HG03439 (cell line): ENCODE measurements around the gene TAC3.
"Not testable (repeated sequence)": the region's sequence is repeated elsewhere in the genome, so short reads cannot be mapped to it uniquely, and the experiment has no call there.

Experiments
- ATAC-seq: cut with Tn5 transposase; IDR thresholded peaks from one replicate; pipeline ENCODE4 v1.9.1; 2021; ENCODE audit warnings: mild to moderate bottlenecking, moderate library complexity; ENCODE audit not compliant: unreplicated experiment

Gene TAC3

GRCh38 chr12:57016348-57016747, at the start of gene TAC3:
Gene TAC3 (minus strand): TSS chr12:57016529. CDS start chr12:57015797, 732 bp downstream.
- no peak for ATAC-seq

- ATAC-seq: peak; percentile 77
These were observed 47.8 kb upstream of the TAC3 start for GRCh38 chr12:57063991-57064685.

DNA sequence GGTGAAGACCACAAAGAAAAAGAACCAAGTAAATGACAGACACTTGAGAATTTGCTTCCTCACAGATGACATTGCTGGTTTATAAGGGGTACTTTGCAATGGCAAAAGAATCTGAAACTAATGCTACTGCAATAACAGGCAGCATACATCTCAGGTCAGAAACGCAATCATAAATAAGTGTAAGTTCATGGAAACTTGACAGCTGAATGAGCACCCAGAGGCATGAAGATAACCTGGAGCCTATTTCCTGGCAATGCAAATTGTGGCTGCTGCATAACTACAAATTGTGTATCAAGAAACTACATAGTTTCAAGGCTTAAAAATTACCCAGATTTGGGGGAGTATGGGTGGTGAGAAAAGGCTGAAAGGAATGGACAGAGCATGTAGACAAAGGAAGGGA, 42.1 kb upstream of the TAC3 start:
- no peak for ATAC-seq

DNA sequence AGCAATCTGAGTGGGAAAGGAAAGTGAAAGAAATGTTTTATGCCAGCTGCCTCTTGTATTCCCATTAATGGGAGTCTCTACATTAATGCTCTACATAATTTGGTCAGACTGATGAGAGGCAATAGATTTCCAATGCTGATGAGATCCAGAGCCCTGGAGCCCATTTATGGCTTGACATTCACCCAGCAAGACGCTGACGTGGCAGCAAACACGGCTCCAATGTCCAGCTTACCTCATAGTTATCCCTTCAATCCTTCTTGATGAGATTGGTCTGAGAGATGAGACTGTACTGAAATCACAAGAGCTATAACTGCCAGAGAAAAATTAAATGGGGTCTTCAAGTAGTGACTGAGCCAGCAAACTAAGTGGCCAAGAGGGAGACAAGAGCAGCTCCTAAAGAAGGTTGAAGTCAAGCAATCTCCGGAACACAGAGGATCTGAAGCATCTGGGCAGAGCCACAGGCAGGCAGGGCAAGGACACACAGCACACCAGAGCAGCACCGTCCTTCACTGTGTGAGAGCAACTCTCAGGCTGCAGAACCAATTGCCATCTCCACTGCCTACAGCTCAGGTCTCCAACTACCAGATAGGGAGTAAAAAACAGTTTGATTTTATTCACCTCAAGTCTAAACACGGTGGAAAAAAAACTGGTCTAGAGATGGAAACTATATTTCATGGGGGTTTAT, 40.9 kb upstream of the TAC3 start:
- ATAC-seq: no peak

DNA sequence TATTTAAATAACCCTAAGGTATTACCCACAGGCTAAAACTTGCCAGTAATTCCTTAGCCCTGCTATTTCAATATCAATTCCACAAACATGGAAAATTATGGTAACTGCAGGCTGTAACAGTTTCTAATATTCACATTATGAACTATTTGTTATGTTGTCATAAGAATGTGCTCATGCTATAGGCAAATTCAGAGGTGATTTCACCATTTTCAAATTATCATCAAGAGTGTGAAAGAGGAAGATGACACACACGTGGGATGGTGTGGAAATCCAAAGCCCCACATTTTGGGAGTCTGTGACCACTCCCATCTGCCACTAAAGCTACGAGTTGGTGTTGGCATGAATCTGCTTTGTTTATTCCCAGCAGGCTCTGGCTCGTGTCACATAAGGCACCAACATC, 39.5 kb upstream of the TAC3 start:
- ATAC-seq: no peak

DNA sequence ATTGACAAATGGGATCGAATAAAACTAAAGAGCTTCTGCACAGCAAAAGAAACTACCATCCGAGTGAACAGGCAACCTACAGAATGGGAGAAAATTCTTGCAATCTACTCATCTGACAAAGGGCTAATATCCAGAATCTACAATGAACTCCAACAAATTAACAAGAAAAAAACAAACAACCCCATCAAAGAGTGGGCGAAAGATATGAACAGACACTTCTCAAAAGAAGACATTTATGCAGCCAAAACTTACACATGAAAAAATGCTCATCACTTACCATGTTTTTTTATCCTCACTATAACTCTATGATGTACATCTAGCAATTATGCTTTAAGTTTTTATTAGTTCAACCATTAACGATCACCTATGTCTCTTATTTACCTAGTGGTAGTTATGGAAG, 37.6 kb upstream of the TAC3 start:
- not testable (repeated sequence) for ATAC-seq

DNA sequence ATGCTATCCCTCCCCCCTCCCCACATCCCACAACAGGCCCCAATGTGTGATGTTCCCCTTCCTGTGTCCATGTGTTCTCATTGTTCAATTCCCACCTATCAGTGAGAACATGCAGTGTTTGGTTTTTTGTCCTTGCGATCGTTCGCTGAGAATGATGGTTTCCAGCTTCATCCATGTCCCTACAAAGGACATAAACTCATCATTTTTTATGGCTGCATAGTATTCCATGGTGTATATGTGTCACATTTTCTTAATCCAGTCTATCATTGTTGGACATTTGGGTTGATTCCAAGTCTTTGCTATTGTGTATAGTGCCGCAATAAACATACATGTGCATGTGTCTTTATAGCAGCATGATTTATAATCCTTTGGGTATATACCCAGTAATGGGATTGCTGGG, 36.8 kb upstream of the TAC3 start:
- ATAC-seq: not testable (repeated sequence)

DNA sequence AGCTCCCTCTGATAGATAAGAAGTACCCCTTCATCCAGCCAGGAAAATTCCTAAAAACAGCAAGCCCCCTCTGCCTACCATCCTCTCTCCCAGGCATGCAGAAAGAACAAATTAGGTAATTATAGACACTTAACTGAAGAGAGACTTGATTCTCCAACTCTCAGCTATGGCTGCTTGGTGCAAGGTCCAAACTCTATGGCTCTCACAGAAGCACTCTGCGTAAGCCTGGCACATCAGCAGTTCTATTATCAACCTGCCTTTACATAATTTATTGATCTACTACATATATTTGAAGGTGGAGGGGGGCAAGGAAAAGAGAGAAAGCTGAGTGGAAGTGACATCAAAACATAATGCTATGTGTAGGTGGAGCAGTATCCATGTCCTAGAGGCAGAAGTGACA, 34.7 kb upstream of the TAC3 start:
- no peak for ATAC-seq

DNA sequence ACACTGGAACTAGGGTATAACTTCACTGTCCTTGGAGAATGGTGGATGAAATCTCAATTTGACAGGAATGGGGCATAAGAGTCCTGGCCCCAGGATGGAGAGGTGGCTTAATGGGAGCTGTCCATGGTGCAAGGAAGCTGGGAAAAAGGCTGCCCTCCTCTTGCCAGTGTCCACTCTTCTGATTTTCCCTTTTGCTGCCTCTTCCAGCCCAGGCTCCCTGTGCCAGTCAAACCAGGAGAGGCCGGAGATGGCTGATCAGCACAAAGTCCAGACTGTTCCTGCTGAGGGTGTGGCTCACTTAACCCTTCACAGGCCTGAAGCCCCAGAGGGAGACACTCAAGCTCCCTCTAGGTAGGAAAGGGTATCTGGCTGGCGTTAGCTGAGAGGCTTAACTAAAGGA, 33.6 kb upstream of the TAC3 start, which contains the start of gene MYO1A:
Gene MYO1A (minus strand): TSS at position 240 of the 400 bp plus-strand sequence. CDS start 1,806 bp downstream, outside the sequence.
- ATAC-seq: no peak

DNA sequence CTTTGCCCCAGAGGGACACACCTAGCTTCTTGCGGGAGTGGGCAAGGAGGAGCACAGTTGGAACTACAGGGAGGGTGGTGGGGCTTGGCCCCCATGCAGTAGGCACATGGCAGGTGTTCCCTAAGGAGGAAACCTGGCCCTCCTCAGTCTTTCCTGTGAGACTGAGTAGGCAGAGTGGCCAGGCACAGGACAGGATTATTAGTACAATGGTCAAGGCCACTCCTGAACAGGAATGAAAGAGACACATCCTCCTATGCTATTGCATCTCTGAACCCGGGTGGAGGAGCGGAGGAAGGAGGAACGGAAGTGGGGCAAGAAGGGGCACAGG, 32.8 kb upstream of the TAC3 start:
- no peak for ATAC-seq

DNA sequence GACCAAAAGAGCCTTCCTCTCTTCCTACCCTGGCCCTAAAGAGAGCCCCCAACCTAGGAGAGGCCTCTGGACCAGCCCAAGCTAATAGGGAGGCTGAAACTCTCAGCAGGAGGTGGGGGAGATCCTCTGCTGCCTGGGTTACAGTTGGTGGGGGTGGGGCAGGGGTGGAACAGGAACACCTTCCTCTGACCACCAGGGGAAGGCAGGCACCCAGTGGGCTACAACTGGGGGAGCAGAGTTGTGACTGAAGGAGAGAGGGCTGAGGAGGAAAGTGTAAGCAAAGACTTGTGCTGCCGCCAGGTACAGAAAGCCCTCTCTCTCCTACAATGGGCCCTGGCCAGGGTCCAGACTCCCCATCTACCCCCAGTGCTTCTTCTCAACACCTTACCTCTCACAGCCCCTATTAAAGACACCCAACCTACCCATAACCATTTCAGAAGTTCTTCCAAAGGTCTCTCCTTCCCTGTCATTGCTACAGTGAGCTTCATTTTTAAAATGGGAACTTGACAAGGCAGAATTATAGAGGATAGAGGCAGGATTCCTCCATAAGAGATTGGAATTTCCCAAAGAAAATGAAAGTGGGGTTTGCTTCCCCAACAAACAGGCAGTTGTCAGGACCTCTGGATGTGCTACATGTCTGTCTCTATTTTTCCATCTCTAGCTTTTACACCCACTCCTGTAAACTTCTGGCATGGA, 32.2 kb upstream of the TAC3 start:
- no peak for ATAC-seq

DNA sequence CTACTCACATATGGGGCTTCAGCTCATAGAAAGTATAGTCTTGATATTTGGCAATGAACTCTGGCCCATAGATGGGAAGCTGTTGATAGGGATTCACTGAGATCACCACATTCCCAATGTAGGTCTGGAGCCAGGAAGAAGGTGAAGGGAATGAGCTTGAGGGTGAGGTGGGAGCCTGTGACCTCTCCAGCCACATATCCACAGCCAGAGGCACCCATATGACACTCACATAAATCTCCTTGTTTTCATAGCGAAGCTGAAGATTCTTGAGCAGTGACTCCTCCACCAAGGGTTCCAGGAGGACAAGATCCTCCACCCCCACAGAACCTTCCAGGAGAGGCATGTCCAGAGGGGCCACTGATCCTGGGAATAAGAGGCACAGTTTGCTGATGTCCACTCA, 31.7 kb upstream of the TAC3 start:
- ATAC-seq: no peak

- no peak for ATAC-seq
These were observed 30.9 kb upstream of the TAC3 start for GRCh38 chr12:57046947-57047890.

GRCh38 chr12:57046086-57046791, 29.9 kb upstream of the TAC3 start:
- ATAC-seq: no peak

DNA sequence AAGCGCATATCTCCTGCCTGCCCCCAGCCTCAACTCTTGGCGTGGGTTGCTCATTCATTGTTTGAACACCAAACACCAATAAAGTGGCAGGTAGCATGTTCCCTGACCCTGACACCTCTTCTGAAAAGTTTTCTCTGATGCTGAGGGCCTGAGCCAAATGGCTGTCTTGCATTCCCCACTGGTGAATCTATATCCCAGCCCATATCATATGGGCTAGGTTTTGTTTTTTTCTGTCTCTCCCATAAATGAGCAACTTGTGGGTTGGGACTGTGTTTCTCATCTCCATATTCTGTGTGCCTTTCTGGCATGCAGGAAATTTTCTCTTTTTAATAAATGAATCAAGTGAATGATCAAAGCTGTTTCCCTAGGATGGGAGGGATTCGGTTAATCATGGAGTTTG, 28.6 kb upstream of the TAC3 start:
- ATAC-seq: no peak

DNA sequence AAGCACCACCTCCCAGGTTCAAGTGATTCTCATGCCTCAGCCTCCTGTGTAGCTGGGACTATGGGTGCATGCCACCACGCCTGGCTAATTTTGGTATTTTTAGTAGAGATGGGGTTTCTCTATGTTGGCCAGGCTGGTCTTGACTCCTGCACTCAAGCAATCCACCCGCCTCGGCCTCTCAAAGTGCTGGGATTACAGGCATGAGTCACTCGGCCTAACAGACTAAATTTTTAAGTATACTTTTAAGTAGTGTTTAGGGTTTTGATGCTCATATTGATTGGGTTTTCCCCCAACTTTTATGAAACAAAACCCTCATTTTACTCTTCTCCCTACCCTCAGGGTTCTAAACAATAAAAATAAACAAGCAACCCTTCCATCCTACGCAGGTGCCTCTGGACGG, 28.1 kb upstream of the TAC3 start:
- ATAC-seq: no peak

GRCh38 chr12:57042695-57043094, 26.4 kb upstream of the TAC3 start:
- ATAC-seq: no peak

DNA sequence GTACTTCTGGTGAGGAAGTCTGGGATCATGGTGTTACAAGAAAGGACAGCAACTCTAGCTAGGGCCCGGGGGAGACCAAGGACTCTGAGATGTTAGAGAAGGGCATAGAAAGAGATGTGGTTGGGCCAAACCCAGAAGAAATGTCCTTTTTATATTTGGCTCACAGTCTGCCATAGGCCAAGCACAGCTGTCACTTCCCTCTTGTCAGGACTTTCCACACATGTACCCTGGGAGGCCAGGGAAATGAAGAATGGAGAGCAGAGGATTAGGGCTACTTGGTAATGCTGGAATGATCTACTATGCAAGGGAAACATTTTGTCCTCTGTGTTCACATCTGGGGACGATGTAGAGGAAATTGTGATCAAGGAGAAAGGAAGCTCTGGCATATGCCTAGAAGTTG, 24.4 kb upstream of the TAC3 start:
- no peak for ATAC-seq

- ATAC-seq: no peak
These were observed 23.9 kb upstream of the TAC3 start for GRCh38 chr12:57040211-57040610.

- no peak for ATAC-seq
These were observed 22.9 kb upstream of the TAC3 start for GRCh38 chr12:57039016-57039798.
